ENCODE results near the gene MAML2.

DNA sequence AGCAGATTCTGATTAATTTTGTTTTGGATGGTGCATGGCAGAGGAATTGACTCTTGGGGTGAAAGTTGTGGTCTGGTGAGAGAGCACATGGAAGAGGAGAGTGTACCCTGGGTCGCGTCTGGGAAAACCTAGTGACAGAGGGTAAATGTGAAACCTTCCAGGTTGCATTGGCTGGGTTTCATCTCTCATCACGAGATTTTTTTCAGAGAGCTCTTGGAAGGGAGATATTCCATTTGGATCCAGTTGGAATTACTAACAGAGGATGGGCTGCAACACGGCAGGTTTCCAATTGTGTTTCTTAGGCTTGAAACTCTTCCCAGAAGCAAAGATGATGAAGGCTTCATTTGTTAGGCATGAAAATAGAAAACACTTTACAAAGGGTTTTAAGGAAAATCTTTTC, 309.4 kb downstream of the MAML2 start:
- TF ChIP-seq, protein P1, sequence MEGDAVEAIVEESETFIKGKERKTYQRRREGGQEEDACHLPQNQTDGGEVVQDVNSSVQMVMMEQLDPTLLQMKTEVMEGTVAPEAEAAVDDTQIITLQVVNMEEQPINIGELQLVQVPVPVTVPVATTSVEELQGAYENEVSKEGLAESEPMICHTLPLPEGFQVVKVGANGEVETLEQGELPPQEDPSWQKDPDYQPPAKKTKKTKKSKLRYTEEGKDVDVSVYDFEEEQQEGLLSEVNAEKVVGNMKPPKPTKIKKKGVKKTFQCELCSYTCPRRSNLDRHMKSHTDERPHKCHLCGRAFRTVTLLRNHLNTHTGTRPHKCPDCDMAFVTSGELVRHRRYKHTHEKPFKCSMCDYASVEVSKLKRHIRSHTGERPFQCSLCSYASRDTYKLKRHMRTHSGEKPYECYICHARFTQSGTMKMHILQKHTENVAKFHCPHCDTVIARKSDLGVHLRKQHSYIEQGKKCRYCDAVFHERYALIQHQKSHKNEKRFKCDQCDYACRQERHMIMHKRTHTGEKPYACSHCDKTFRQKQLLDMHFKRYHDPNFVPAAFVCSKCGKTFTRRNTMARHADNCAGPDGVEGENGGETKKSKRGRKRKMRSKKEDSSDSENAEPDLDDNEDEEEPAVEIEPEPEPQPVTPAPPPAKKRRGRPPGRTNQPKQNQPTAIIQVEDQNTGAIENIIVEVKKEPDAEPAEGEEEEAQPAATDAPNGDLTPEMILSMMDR (IDR thresholded peaks at IDR 0.05) = no peak
- TF ChIP-seq POLR2A (IDR thresholded peaks at IDR 0.05) = no peak

Measured in esophagus squamous epithelium (tissue), 4 donors.